HCT116 (cell line): Measurements from ENCODE around the gene VAV2. TPM values are rescaled to one million over a fixed set of nuclear protein-coding genes. Genes with fewer than 3 reads are reported as not detected.

ENCODE experiments used
- ATAC-seq: fragments of 200-7000 bp; cut with Tn5 transposase; 2 replicates; pipeline ENCODE4 v1.9.1; 2020; ENCODE audit warnings: mild to moderate bottlenecking, moderate library complexity
- BruUV-seq: library from RNA; stranded (reverse); fragments of 400-500 nt; replicated peaks from 2 replicates; lab custom pipeline; 2021; lab: Mats Ljungman, UMichigan
- CTCF ChIA-PET: fragments of 300-600 bp; sonication (Branson Sonifier 250); formaldehyde crosslinking; loops from one replicate; lab custom pipeline; 2021; ENCODE audit warnings: antibody characterized with exemption; lab: Charles Lee
- POLR2A ChIA-PET: fragments of 300-600, 350-600 bp; sonication (Branson Sonifier 250); formaldehyde crosslinking; loops from one replicate; lab custom pipeline; 2021; ENCODE audit warnings: antibody characterized with exemption; lab: Charles Lee
- RAD21 ChIA-PET, 2 experiments: fragments of 300-600 bp; sonication (Branson Sonifier 250); formaldehyde crosslinking; loops; one replicate each; lab custom pipeline; 2023; ENCODE audit warnings: low total read pairs in 2 of 2; ENCODE audit not compliant: uncharacterized antibody in 2 of 2, unreplicated experiment in 2 of 2, low non-redundant PET in 1 of 2; lab: Charles Lee
- DNase-seq: peaks from one replicate; pipeline ENCODE4 v3.0.0-alpha.2; 2010; ENCODE audit warnings: low read depth, low spot score
- H2AFZ ChIP-seq: fragments of 200-600 bp; shearing (Covaris generic), sonication (generic); 2 replicates; pipeline ENCODE4 v1.6.1; 2017; ENCODE audit warnings: low read depth, mixed run types, mixed read lengths, antibody characterized with exemption, low read length; ENCODE audit not compliant: poor library complexity, severe bottlenecking
- H3K27ac ChIP-seq: 2 replicates; pipeline ENCODE4 v1.5.1; 2012; ENCODE audit warnings: low read depth, low read length
- H3K27me3 ChIP-seq: fragments of 200-600 bp; sonication (generic); 2 replicates; pipeline ENCODE4 v1.6.1; 2016; ENCODE audit warnings: mixed run types, low read length, mixed read lengths; ENCODE audit not compliant: insufficient read depth
- H3K36me3 ChIP-seq, 2 experiments: fragments of 200-500 bp in 1 of 2; fragments of 200-600 bp in 1 of 2; sonication (Bioruptor generic) in 1 of 2; sonication (generic) in 1 of 2; 2 replicates each; pipeline versions ENCODE4 v1.5.1 to v1.6.1; 2014 to 2016; ENCODE audit warnings: low read length in 2 of 2, inconsistent platforms in 1 of 2, mixed read lengths in 1 of 2, mixed run types in 1 of 2; ENCODE audit not compliant: insufficient read depth in 2 of 2, control insufficient read depth in 1 of 2
- H3K4me1 ChIP-seq, 2 experiments: fragments of 200-600 bp in 1 of 2; sonication (generic) in 1 of 2; 2 replicates each; pipeline versions ENCODE4 v1.5.1 to v1.6.1; 2012 to 2017; ENCODE audit warnings: low read length in 2 of 2, inconsistent platforms in 1 of 2, mild to moderate bottlenecking in 1 of 2, mixed read lengths in 1 of 2, mixed run types in 1 of 2, moderate library complexity in 1 of 2; ENCODE audit not compliant: insufficient read depth in 2 of 2, control insufficient read depth in 1 of 2
- H3K4me2 ChIP-seq: fragments of 200-600 bp; sonication (generic); 2 replicates; pipeline ENCODE4 v1.6.1; 2017; ENCODE audit warnings: mixed run types, low read length, mixed read lengths
- H3K4me3 ChIP-seq, 2 experiments: fragments of 200-600 bp in 1 of 2; sonication (generic) in 1 of 2; replicated peaks in 1 of 2; 2 replicates each; pipeline ENCODE4 v1.5.1; 2011 to 2016; ENCODE audit warnings: low read length in 2 of 2, control low read depth in 1 of 2, low read depth in 1 of 2, mild to moderate bottlenecking in 1 of 2, mixed read lengths in 1 of 2, mixed run types in 1 of 2
- H3K79me2 ChIP-seq: fragments of 200-600 bp; sonication (generic); 2 replicates; pipeline ENCODE4 v1.6.1; 2017; ENCODE audit warnings: mild to moderate bottlenecking, mixed run types, low read length, moderate library complexity, mixed read lengths; ENCODE audit not compliant: insufficient read depth
- H3K9ac ChIP-seq: fragments of 200-600 bp; sonication (generic); 2 replicates; pipeline ENCODE4 v1.6.1; 2016; ENCODE audit warnings: low read length, mixed read lengths
- H3K9me2 ChIP-seq: fragments of 200-600 bp; sonication (generic), shearing (Covaris generic); 2 replicates; pipeline ENCODE4 v1.6.1; 2017; ENCODE audit warnings: mixed run types, mild to moderate bottlenecking, moderate library complexity; ENCODE audit not compliant: insufficient read depth
- H3K9me3 ChIP-seq, 2 experiments: fragments of 200-500 bp in 1 of 2; fragments of 200-600 bp in 1 of 2; sonication (Bioruptor generic) in 1 of 2; sonication (generic) in 1 of 2; 2 replicates each; pipeline ENCODE4 v1.6.1; 2014 to 2017; ENCODE audit warnings: low read length in 2 of 2, mixed read lengths in 2 of 2, inconsistent platforms in 1 of 2, low read depth in 1 of 2, mild to moderate bottlenecking in 1 of 2, mixed run types in 1 of 2, moderate library complexity in 1 of 2; ENCODE audit not compliant: control insufficient read depth in 1 of 2, insufficient read depth in 1 of 2
- H4K20me1 ChIP-seq: fragments of 200-600 bp; sonication (generic), shearing (Covaris generic); 2 replicates; pipeline ENCODE4 v1.6.1; 2017; ENCODE audit warnings: mixed run types, mild to moderate bottlenecking, moderate library complexity; ENCODE audit not compliant: insufficient read depth
- CEBPB ChIP-seq: IDR thresholded peaks from 2 replicates; pipeline ENCODE4 v1.6.1; 2012; ENCODE audit warnings: low read depth
- EGR1 ChIP-seq: IDR thresholded peaks from 2 replicates; pipeline ENCODE4 v1.6.1; 2012; ENCODE audit warnings: low read depth
- ELF1 ChIP-seq: IDR thresholded peaks from 2 replicates; pipeline ENCODE4 v1.6.1; 2012; ENCODE audit warnings: low read depth, borderline replicate concordance
- FOSL1 ChIP-seq: IDR thresholded peaks from 2 replicates; pipeline ENCODE4 v1.6.1; 2012; ENCODE audit warnings: low read depth
- MAX ChIP-seq: IDR thresholded peaks from 2 replicates; pipeline ENCODE4 v1.6.1; 2012
- POLR2A ChIP-seq: IDR thresholded peaks from 2 replicates; pipeline ENCODE4 v1.7.0; 2011; ENCODE audit warnings: borderline replicate concordance; ENCODE audit not compliant: insufficient read depth, insufficient read length; ENCODE audit errors: extremely low read depth
- RAD21 ChIP-seq: IDR thresholded peaks from 2 replicates; pipeline ENCODE4 v1.6.1; 2012; ENCODE audit warnings: low read depth, mild to moderate bottlenecking
- SP1 ChIP-seq: IDR thresholded peaks from 2 replicates; pipeline ENCODE4 v1.6.1; 2012; ENCODE audit warnings: low read depth
- SRF ChIP-seq: IDR thresholded peaks from 2 replicates; pipeline ENCODE4 v1.6.1; 2012; ENCODE audit warnings: low read depth
- intact Hi-C: fragments of 100-400 bp; cut with micrococcal nuclease; formaldehyde crosslinking; loops from 2 replicates; pipeline ENCODE4 v1.10.0; 2022
- total RNA-seq: library from RNA; stranded (reverse); gene quantifications from one replicate; pipeline ENCODE4 v1.2.1, GENCODE V29; 2021; ENCODE audit not compliant: unreplicated experiment
- TF ChIP-seq, protein P1 (sequence below), 3 experiments: fragments of 200-600 bp in 1 of 3; sonication (generic) in 1 of 3; IDR thresholded peaks in 2 of 3; conservative IDR thresholded peaks in 1 of 3; 2 replicates each; pipeline ENCODE4 v1.5.1; 2012 to 2017; ENCODE audit warnings: low read depth in 2 of 3, low read length in 2 of 3, antibody characterized with exemption in 1 of 3, borderline replicate concordance in 1 of 3, control low read depth in 1 of 3, mild to moderate bottlenecking in 1 of 3, mixed read lengths in 1 of 3, mixed run types in 1 of 3, moderate library complexity in 1 of 3; ENCODE audit not compliant: insufficient read depth in 1 of 3

Gene VAV2
- total RNA-seq, 1 experiment from 2014 or later, result 33.2 TPM

DNA sequence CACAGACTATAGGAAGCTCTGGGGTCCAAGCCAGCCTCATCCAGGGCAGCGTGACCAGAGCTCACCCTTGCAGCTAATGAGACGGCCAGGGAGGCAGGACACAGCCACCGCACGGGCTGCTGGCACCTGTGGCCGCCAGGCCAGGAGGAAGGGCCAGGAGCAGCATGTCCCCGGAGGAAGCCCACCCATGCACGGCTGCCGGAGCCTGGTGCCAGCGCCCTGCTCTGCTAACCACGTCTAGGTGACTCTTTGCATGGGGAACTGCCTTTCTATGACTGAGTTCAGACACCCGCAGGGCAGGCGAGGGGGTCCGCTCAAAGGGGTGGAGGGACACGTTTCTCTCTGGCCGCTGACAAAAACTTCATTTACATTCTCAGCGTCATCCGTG is 185.5 kb downstream of the VAV2 start:
- no peaks in the 10 kb centered on the region for H3K79me2 ChIP-seq
- BruUV-seq, result no TSS peak
- no peak overlapping the region for H3K4me2 ChIP-seq
- intact Hi-C loops, result no loop called here
- no peak for DNase-seq
- no peak overlapping the region for H3K4me3 ChIP-seq
- no peak overlapping the region for H2AFZ ChIP-seq
- no peaks in the 10 kb centered on the region for H3K36me3 ChIP-seq
- ChIA-PET CTCF (no interaction called here), RAD21 (no interaction called here), POLR2A (no interaction called here)
- no peaks in the 10 kb centered on the region for H3K9me2 ChIP-seq
- H3K9me3 ChIP-seq, result no peaks in the 10 kb centered on the region
- no peak overlapping the region for H3K27ac ChIP-seq
- H3K27me3 ChIP-seq, result no peaks in the 10 kb centered on the region
- TF ChIP-seq SP1 (no peak), EGR1 (no peak), SRF (no peak), POLR2A (no peak), FOSL1 (no peak), ELF1 (no peak), CEBPB (no peak), RAD21 (no peak), MAX (no peak)
- TF ChIP-seq, protein P1, sequence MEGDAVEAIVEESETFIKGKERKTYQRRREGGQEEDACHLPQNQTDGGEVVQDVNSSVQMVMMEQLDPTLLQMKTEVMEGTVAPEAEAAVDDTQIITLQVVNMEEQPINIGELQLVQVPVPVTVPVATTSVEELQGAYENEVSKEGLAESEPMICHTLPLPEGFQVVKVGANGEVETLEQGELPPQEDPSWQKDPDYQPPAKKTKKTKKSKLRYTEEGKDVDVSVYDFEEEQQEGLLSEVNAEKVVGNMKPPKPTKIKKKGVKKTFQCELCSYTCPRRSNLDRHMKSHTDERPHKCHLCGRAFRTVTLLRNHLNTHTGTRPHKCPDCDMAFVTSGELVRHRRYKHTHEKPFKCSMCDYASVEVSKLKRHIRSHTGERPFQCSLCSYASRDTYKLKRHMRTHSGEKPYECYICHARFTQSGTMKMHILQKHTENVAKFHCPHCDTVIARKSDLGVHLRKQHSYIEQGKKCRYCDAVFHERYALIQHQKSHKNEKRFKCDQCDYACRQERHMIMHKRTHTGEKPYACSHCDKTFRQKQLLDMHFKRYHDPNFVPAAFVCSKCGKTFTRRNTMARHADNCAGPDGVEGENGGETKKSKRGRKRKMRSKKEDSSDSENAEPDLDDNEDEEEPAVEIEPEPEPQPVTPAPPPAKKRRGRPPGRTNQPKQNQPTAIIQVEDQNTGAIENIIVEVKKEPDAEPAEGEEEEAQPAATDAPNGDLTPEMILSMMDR (IDR thresholded peaks at IDR 0.05 in 2 of 3, conservative IDR thresholded peaks at IDR 0.05 in 1 of 3; ENCODE audit: borderline replicate concordance in 1 of 3, insufficient read depth in 1 of 3, low read depth in 2 of 3, low read length in 2 of 3), result no peak
- no peaks in the 10 kb centered on the region for H4K20me1 ChIP-seq
- no peaks in the 10 kb centered on the region for H3K4me1 ChIP-seq
- no peak overlapping the region for H3K9ac ChIP-seq
- ATAC-seq, result no peak
